HepG2 (cell line): ENCODE results near the gene TCERG1L. TPM values are rescaled to one million over a fixed set of nuclear protein-coding genes. Genes with fewer than 3 reads are reported as not detected.

Experiments used
- ATAC-seq: fragments of 200-7000 bp; cut with Tn5 transposase; 3 replicates; pipeline ENCODE4 v1.9.1; 2020; ENCODE audit warnings: mild to moderate bottlenecking, moderate library complexity
- BruUV-seq: library from RNA; stranded (reverse); fragments of 400-500 nt; replicated peaks from 2 replicates; lab custom pipeline; 2021; lab: Mats Ljungman, UMichigan
- CTCF ChIA-PET: fragments of 300-600 bp; formaldehyde crosslinking; extraction: SDS; loops from one replicate; lab custom pipeline; 2021; ENCODE audit warnings: low total read pairs, inconsistent platforms, low intra/inter-chr PET ratio; lab: Yijun Ruan, JAX
- POLR2A ChIA-PET: fragments of 350-600 bp; sonication (Branson Sonifier 250); formaldehyde crosslinking; loops from one replicate; lab custom pipeline; 2020; ENCODE audit warnings: antibody characterized with exemption, inconsistent platforms; lab: Yijun Ruan, JAX
- DNase-seq: peaks from one replicate; pipeline ENCODE4 v3.0.0-alpha.2; 2015; ENCODE audit warnings: low spot score
- FAIRE-seq: peaks from 3 replicates; lab custom pipeline; 2011; peaks lifted over from hg19 to GRCh38; lab: Jason Lieb, UNC
- H2AFZ ChIP-seq: one replicate; pipeline ENCODE4 v1.6.1; 2011; ENCODE audit warnings: low read length, inconsistent platforms
- H3K27ac ChIP-seq: fragments of 300-600 bp; 3 replicates; pipeline ENCODE4 v1.8.0; 2011; ENCODE audit warnings: mixed run types, mild to moderate bottlenecking, mixed read lengths, low read length, inconsistent platforms; ENCODE audit not compliant: insufficient read depth; ENCODE audit errors: extremely low read length
- H3K27me3 ChIP-seq, 2 experiments: fragments of 200-600 bp in 1 of 2; 2 replicates in 1 of 2; 3 replicates in 1 of 2; pipeline versions ENCODE4 v1.6.0 to v1.8.0; 2011; ENCODE audit warnings: low read length in 2 of 2, mild to moderate bottlenecking in 2 of 2, moderate library complexity in 2 of 2, inconsistent platforms in 1 of 2; ENCODE audit not compliant: insufficient read depth in 2 of 2, control insufficient read depth in 1 of 2
- H3K36me3 ChIP-seq, 2 experiments: fragments of 200-600 bp in 1 of 2; replicated peaks in 1 of 2; 2 replicates in 1 of 2; 3 replicates in 1 of 2; pipeline versions ENCODE4 v1.5.1 to v1.8.0; 2011; ENCODE audit warnings: low read length in 2 of 2, inconsistent platforms in 1 of 2; ENCODE audit not compliant: insufficient read depth in 2 of 2, control insufficient read depth in 1 of 2
- H3K4me1 ChIP-seq: 2 replicates; pipeline ENCODE4 v1.5.1; 2012; ENCODE audit warnings: low read length, inconsistent platforms; ENCODE audit not compliant: insufficient read depth
- H3K4me2 ChIP-seq: 2 replicates; pipeline ENCODE4 v1.6.0; 2011; ENCODE audit warnings: low read depth, low read length, inconsistent platforms
- H3K4me3 ChIP-seq, 3 experiments: fragments of 200-600 bp in 1 of 3; sonication (generic), shearing (Covaris generic) in 1 of 3; replicated peaks in 1 of 3; 2 replicates each; pipeline ENCODE4 v1.5.1; 2011 to 2016; ENCODE audit warnings: low read length in 3 of 3, inconsistent platforms in 2 of 3, low read depth in 2 of 3, mild to moderate bottlenecking in 2 of 3, control low read depth in 1 of 3, mixed read lengths in 1 of 3; ENCODE audit not compliant: insufficient read depth in 1 of 3
- H3K79me2 ChIP-seq: one replicate; pipeline ENCODE4 v1.6.1; 2011; ENCODE audit warnings: low read length, inconsistent platforms; ENCODE audit not compliant: insufficient read depth
- H3K9ac ChIP-seq: 2 replicates; pipeline ENCODE4 v1.6.0; 2011; ENCODE audit warnings: mild to moderate bottlenecking, low read depth, low read length, inconsistent platforms; ENCODE audit not compliant: insufficient read depth
- H3K9me3 ChIP-seq: 2 replicates; pipeline ENCODE4 v1.5.1; 2012; ENCODE audit warnings: mild to moderate bottlenecking, low read length
- H4K20me1 ChIP-seq: 2 replicates; pipeline ENCODE4 v1.6.0; 2011; ENCODE audit warnings: inconsistent platforms, mild to moderate bottlenecking, low read length, moderate library complexity; ENCODE audit not compliant: insufficient read depth
- MTA1 ChIP-seq: sonication (generic); formaldehyde crosslinking; IDR thresholded peaks from 2 replicates; pipeline ENCODE4 v1.4.0; 2020; ENCODE audit warnings: missing genetic modification reagents, mild to moderate bottlenecking, borderline replicate concordance
- POLR2AphosphoS5 ChIP-seq: IDR thresholded peaks from 2 replicates; pipeline ENCODE4 v1.6.1; 2012; ENCODE audit warnings: low read depth, low read length
- RELA ChIP-seq: sonication (generic); formaldehyde crosslinking; IDR thresholded peaks from 2 replicates; pipeline ENCODE4 v1.4.0; 2020; ENCODE audit warnings: missing genetic modification reagents
- YY1 ChIP-seq: IDR thresholded peaks from 2 replicates; pipeline ENCODE4 v1.6.1; 2011; ENCODE audit warnings: low read length, low read depth, moderate library complexity, mild to moderate bottlenecking; ENCODE audit not compliant: insufficient read depth, insufficient replicate concordance
- ZNF280D ChIP-seq: sonication (generic); formaldehyde crosslinking; IDR thresholded peaks from 2 replicates; pipeline ENCODE4 v1.5.1; 2020; ENCODE audit warnings: mild to moderate bottlenecking, missing genetic modification reagents
- ZNF329 ChIP-seq: sonication (generic); formaldehyde crosslinking; IDR thresholded peaks from 2 replicates; pipeline ENCODE4 v1.9.0; 2021; ENCODE audit warnings: low read depth, mild to moderate bottlenecking, missing genetic modification reagents
- ZNF687 ChIP-seq: sonication (generic); formaldehyde crosslinking; IDR thresholded peaks from 2 replicates; pipeline ENCODE4 v1.5.1; 2020; ENCODE audit warnings: mild to moderate bottlenecking, missing genetic modification reagents, moderate library complexity
- ZNF7 ChIP-seq: IDR thresholded peaks from 2 replicates; pipeline ENCODE4 v1.6.1; 2016; ENCODE audit warnings: missing biosample characterization, missing genetic modification reagents
- ZNF777 ChIP-seq: sonication (generic); formaldehyde crosslinking; IDR thresholded peaks from 2 replicates; pipeline ENCODE4 v1.4.0; 2020; ENCODE audit warnings: missing genetic modification reagents
- ZNF784 ChIP-seq: sonication (generic); formaldehyde crosslinking; IDR thresholded peaks from 2 replicates; pipeline ENCODE4 v1.5.1; 2020; ENCODE audit warnings: missing genetic modification reagents, mild to moderate bottlenecking, borderline replicate concordance
- WGBS: methylation state at CpG from one replicate; pipeline ENCODE4 v1.1.6; 2017; ENCODE audit warnings: low lambda C conversion rate; 5-methylcytosine and 5-hydroxymethylcytosine counted together
- in situ Hi-C: cut with HindIII; loops from 2 replicates; pipeline ENCODE4 v1.10.0; 2017; ENCODE audit warnings: low pct_unique_long_range_greater_than_20kb; ENCODE audit not compliant: extremely low pct_ligation_motif_present
- intact Hi-C: fragments of 100-400 bp; cut with micrococcal nuclease; formaldehyde crosslinking; loops from one replicate; pipeline ENCODE4 v1.10.0; 2022; ENCODE audit not compliant: unreplicated experiment
- polyA plus RNA-seq, 8 experiments: library from polyadenylated mRNA; depleted of rRNA in 3 of 8; stranded (reverse) in 7 of 8; unstranded in 1 of 8; fragments of >200 nt; fragmentation: Illumina TruSeq in 4 of 8; extraction: Trizol in 4 of 8; gene quantifications; 2 replicates each; pipeline versions ENCODE4 v1.2.1 to v1.2.3, GENCODE V29; 2011 to 2016; ENCODE audit warnings: low read depth in 4 of 8, missing spikeins in 1 of 8, mixed read lengths in 1 of 8; ENCODE audit not compliant: insufficient read depth in 1 of 8
- total RNA-seq, 5 experiments: library from RNA; depleted of rRNA; stranded (reverse); fragments of >200 nt; fragmentation: Illumina TruSeq; extraction: Trizol; gene quantifications; 2 replicates each; pipeline ENCODE4 v1.2.3, GENCODE V29; 2016; ENCODE audit warnings: low read depth in 1 of 5

TCERG1L gene
- total and polyA plus RNA-seq, 2 of the 13 experiments (the other 11 are each of a cell fraction or from before 2014, with no cell fraction given), result not detected

GRCh38 chr10:131127138-131127589 is 184.4 kb downstream of the TCERG1L start (continued):
- TF ChIP-seq ZNF7 (CRISPR knock-in tag) (no peak), RELA (CRISPR knock-in tag) (no peak), ZNF280D (no peak), YY1 (no peak), ZNF784 (CRISPR knock-in tag) (no peak)
- TF ChIP-seq, all 625 proteins: peak for 0

- ChIA-PET POLR2A (no interaction called here), CTCF (no interaction called here)
- no peaks in the 10 kb centered on the region for H3K9me3 ChIP-seq
- no peak overlapping the region for H3K27ac ChIP-seq
- no peaks in the 10 kb centered on the region for H4K20me1 ChIP-seq
- no peaks in the 10 kb centered on the region for H3K36me3 ChIP-seq
- H3K4me3 ChIP-seq, result no peak overlapping the region
- no peak for FAIRE-seq
- H3K4me2 ChIP-seq, result no peak overlapping the region
- BruUV-seq, result no TSS peak
- no peak overlapping the region for H3K9ac ChIP-seq
- no peaks in the 10 kb centered on the region for H3K4me1 ChIP-seq
- 11% methylated on average over 5 of the region's 14 CpGs for WGBS
- intact Hi-C loops, result no loop called here
- no peaks in the 10 kb centered on the region for H3K79me2 ChIP-seq
- in situ Hi-C loops, result no loop called here
- peaks cover 2 to 48% of the 10 kb centered on the region in 2 experiments; a peak in 4 of 5 replicates for H3K27me3 ChIP-seq
- DNase-seq, result no peak
- peak; percentile 44; the same call in 2 of the 3 replicates for ATAC-seq
- H2AFZ ChIP-seq, result no peak overlapping the region
- TF ChIP-seq ZNF777 (CRISPR knock-in tag), result no peak
- TF ChIP-seq ZNF329 (CRISPR knock-in tag), result no peak
- no peak for TF ChIP-seq POLR2AphosphoS5
- no peak for TF ChIP-seq ZNF687 (CRISPR knock-in tag)
- no peak for TF ChIP-seq MTA1 (CRISPR knock-in tag)
Measured at GRCh38 chr10:131126321-131127137, 185.0 kb downstream of the TCERG1L start.
